ENCODE data around the gene NDRG4. TPM values are rescaled to one million over a fixed set of nuclear protein-coding genes. Genes with fewer than 3 reads are reported as not detected.

Gene NDRG4
- total and polyA plus RNA-seq, 2 experiments from 2014 or later, result 16.3 to 32.1 TPM

GRCh38 chr16:58513874-58514273, 13.9 kb downstream of the NDRG4 start (continued):
- no peak for TF ChIP-seq REST (IDR thresholded peaks at IDR 0.05; ENCODE audit: unreplicated experiment)
- TF ChIP-seq, protein P1, sequence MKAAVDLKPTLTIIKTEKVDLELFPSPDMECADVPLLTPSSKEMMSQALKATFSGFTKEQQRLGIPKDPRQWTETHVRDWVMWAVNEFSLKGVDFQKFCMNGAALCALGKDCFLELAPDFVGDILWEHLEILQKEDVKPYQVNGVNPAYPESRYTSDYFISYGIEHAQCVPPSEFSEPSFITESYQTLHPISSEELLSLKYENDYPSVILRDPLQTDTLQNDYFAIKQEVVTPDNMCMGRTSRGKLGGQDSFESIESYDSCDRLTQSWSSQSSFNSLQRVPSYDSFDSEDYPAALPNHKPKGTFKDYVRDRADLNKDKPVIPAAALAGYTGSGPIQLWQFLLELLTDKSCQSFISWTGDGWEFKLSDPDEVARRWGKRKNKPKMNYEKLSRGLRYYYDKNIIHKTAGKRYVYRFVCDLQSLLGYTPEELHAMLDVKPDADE (IDR thresholded peaks at IDR 0.05), result no peak
- no peak for TF ChIP-seq JUNB (IDR thresholded peaks at IDR 0.05; ENCODE audit: unreplicated experiment)
- TF ChIP-seq ZNF331 (CRISPR knock-in tag; IDR thresholded peaks at IDR 0.05; ENCODE audit: low read depth), result no peak
- no peak for TF ChIP-seq CREB1 (CRISPR knock-in tag; IDR thresholded peaks at IDR 0.05; ENCODE audit: low read depth)
- TF ChIP-seq ZNF114 (CRISPR knock-in tag; IDR thresholded peaks at IDR 0.05), result no peak
- TF ChIP-seq, protein P2, sequence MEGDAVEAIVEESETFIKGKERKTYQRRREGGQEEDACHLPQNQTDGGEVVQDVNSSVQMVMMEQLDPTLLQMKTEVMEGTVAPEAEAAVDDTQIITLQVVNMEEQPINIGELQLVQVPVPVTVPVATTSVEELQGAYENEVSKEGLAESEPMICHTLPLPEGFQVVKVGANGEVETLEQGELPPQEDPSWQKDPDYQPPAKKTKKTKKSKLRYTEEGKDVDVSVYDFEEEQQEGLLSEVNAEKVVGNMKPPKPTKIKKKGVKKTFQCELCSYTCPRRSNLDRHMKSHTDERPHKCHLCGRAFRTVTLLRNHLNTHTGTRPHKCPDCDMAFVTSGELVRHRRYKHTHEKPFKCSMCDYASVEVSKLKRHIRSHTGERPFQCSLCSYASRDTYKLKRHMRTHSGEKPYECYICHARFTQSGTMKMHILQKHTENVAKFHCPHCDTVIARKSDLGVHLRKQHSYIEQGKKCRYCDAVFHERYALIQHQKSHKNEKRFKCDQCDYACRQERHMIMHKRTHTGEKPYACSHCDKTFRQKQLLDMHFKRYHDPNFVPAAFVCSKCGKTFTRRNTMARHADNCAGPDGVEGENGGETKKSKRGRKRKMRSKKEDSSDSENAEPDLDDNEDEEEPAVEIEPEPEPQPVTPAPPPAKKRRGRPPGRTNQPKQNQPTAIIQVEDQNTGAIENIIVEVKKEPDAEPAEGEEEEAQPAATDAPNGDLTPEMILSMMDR (conservative IDR thresholded peaks at IDR 0.05; ENCODE audit: low read depth in 2 of 2), result no peak
- TF ChIP-seq EZH2phosphoT487 (IDR thresholded peaks at IDR 0.05; ENCODE audit: unreplicated experiment), result no peak

DNA sequence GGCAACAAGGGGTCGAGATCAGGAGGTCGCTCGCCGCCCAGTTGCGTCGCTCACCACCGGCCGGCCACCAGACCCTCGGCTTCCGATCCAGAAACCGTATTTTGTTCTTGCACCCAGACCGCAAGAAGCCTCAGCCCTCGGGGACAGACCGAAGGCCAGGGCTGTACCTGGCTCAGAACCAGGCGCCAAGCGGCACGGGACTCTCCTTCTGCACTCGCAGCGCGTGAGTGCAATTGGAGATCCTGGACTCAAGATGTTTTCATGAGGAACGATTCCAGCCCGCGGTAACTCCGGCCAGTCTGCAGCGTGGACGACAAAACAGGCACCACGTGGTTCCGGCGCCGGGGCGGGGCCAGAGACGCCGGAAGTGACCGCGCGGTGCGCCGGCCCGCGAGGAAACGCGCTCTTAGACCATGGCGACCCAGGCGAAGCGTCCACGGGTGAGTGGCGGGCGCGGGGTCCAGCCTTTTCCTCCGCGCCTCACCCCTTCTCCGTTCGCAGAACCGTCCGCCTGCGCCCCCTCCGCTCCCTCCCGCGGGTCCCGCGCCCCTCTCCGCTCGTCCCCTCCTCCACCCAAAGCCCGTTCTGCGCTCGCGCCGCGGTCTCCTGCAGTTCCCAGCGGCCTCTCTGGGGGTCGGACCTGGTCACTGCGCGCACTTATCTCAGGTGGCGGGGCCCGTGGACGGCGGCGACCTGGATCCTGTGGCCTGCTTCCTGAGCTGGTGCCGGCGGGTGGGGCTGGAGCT, 15.4 kb downstream of the NDRG4 start, which contains the start of gene SETD6:
Gene SETD6, plus strand, starts transcription at position 393 of the 746 bp plus-strand sequence. Its CDS starts 21 bp downstream, at position 414.
- Histone ChIP-seq H2AFZ (peak within 1 kb of the TSS; percentile 76; the same call in 1 of the 2 replicates), H3K27me3 (ENCODE audit: insufficient read depth) (no peaks in the 10 kb centered on the region), H3F3A (replicated peaks; ENCODE audit: low read depth) (peaks cover 34% of the 10 kb centered on the region), H3K9me2 (ENCODE audit: insufficient read depth) (no peaks in the 10 kb centered on the region), H3K4me3 (peak within 1 kb of the TSS; percentile 78), H3K79me2 (replicated peaks; ENCODE audit: insufficient read depth) (peaks cover 40% of the 10 kb centered on the region), H3K27ac (ENCODE audit: low read depth) (peak within 1 kb of the TSS; percentile 87), H3K36me3 (ENCODE audit: insufficient read depth) (peaks cover 36% of the 10 kb centered on the region), H3K4me2 (peak within 1 kb of the TSS; percentile 99), H4K20me1 (replicated peaks; ENCODE audit: insufficient read depth) (peaks cover 26% of the 10 kb centered on the region), H3K4me1 (ENCODE audit: insufficient read depth) (peaks cover 18% of the 10 kb centered on the region)
- Mint-ChIP-seq H3K4me3 (peak within 1 kb of the TSS; percentile 95), H3K4me1 (peaks cover 29% of the 10 kb centered on the region), H3K9me3 (no peaks in the 10 kb centered on the region), H3K36me3 (ENCODE audit: low read depth) (peaks cover 58% of the 10 kb centered on the region), H3K27me3 (ENCODE audit: insufficient read depth, low read depth, poor library complexity) (peaks cover 33% of the 10 kb centered on the region), H3K27ac (peak within 1 kb of the TSS; percentile 99)
- DNase-seq (ENCODE audit: low spot score) (peak; percentile 94), ATAC-seq (peak; percentile 73)
- peak; percentile 68 for TF ChIP-seq CREB1 (CRISPR knock-in tag; IDR thresholded peaks at IDR 0.05; ENCODE audit: low read depth)
- TF ChIP-seq ZNF114 (CRISPR knock-in tag; IDR thresholded peaks at IDR 0.05), result no peak
- TF ChIP-seq, protein P1 (IDR thresholded peaks at IDR 0.05), result peak; percentile 37; the same call in 1 of the 2 replicates
- peak; percentile 80 for TF ChIP-seq POLR2AphosphoS5 (IDR thresholded peaks at IDR 0.05; ENCODE audit: low read depth)
